GM18502 (cell line): Measurements from ENCODE around the gene DYNC1H1.

Experiments used
- ATAC-seq: cut with Tn5 transposase; IDR thresholded peaks from one replicate; pipeline ENCODE4 v1.9.1; 2021; ENCODE audit warnings: mild to moderate bottlenecking; ENCODE audit not compliant: unreplicated experiment, poor library complexity

The DYNC1H1 gene

GRCh38 chr14:102028733-102029132, 64.4 kb downstream of the DYNC1H1 start:
- no peak for ATAC-seq

GRCh38 chr14:102029956-102030355, 65.6 kb downstream of the DYNC1H1 start:
- ATAC-seq, result no peak

DNA sequence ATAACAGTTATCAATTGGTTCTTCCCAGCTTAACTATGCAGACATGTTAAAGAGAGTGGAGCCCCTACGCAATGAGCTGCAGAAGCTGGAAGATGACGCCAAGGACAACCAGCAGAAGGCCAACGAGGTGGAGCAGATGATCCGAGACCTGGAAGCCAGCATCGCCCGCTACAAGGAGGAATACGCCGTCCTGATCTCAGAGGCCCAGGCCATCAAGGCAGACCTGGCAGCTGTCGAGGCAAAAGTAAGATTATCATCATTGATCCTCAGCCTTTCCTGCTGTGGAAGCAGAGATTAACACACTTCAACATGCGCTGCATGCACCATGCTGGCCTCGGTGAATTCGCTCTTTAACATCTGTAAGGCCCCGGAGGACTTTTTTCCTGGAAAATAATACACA, 68.9 kb downstream of the DYNC1H1 start:
- ATAC-seq, result no peak

DNA sequence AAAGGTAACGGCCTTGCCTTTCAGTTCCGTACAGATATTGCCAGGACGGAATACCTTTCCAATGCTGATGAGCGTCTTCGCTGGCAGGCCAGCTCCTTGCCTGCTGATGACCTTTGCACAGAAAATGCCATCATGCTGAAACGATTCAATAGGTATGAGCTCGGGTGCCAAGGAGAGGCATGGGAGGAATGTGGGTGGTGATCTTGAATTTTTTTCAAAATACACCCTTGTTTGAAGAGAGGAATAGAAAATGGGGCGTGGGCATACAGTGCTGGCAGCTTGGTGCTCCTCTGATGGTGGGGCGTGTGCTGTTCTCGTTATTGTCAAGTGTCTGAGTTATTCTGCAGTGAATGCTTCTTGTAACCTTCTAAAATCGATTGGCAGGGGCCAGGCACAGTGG, 69.9 kb downstream of the DYNC1H1 start:
- no peak for ATAC-seq

- no peak for ATAC-seq
Observed at GRCh38 chr14:102035914-102036313, 71.5 kb downstream of the DYNC1H1 start.

DNA sequence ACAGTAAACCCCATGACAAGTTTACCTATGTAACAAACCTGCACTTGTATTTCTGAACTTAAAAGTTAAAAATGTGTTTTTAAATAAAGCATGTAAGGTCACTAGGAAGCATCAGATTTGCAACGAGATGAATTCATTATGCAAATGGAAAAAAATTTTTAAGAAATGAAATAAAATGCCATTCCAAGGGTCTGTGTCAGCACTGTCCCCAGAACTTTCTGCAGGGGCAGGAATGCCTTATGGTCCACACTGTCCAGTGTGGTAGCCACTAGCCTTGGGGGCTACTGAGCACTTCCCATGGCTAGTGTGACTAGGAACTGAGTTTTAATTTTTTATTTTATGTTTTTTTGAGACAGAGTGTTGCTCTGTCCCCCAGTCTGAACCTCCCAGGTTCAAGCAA, 73.3 kb downstream of the DYNC1H1 start:
- no peak for ATAC-seq

GRCh38 chr14:102039157-102039556, 74.8 kb downstream of the DYNC1H1 start:
- ATAC-seq, result no peak

GRCh38 chr14:102040153-102040552, 75.8 kb downstream of the DYNC1H1 start:
- ATAC-seq, result no peak

GRCh38 chr14:102042699-102043098, 78.3 kb downstream of the DYNC1H1 start:
- no peak for ATAC-seq

DNA sequence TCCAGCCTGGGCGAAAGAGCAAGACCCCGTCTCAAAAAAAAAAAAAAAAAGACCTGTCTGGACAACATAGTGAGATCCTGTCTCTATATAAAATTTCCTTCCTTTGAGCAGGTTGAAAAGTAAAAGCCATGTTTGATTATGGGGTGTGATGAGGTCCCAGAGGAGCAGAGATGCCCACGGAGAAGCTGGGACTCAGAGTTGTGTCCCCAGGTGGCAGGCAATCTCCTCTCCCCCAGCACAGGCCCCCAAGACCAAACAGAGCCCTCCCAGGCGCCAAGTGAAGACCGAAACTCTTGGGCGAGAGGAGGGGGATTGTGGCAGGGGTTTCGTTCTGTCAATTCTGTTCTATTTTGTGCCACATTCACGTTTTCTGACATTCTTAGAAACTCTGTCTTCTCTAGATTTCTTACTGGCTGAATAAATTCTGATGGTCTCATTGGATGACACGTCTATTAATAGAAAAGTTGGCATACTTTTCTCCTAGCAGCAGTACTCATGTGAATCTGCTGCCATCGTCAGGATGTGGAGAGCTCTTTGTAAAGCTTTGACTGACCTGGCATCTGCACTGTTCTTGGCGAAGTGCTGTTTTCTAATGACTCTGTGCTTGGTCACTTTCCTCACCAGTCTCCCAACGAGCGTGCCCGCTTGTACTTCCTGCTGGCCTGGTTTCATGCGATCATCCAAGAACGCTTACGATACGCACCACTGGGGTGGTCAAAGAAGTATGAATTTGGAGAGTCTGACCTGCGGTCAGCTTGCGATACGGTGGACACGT, 79.1 kb downstream of the DYNC1H1 start:
- ATAC-seq, result no peak

GRCh38 chr14:102044566-102044965, 80.2 kb downstream of the DYNC1H1 start:
- ATAC-seq, result no peak

DNA sequence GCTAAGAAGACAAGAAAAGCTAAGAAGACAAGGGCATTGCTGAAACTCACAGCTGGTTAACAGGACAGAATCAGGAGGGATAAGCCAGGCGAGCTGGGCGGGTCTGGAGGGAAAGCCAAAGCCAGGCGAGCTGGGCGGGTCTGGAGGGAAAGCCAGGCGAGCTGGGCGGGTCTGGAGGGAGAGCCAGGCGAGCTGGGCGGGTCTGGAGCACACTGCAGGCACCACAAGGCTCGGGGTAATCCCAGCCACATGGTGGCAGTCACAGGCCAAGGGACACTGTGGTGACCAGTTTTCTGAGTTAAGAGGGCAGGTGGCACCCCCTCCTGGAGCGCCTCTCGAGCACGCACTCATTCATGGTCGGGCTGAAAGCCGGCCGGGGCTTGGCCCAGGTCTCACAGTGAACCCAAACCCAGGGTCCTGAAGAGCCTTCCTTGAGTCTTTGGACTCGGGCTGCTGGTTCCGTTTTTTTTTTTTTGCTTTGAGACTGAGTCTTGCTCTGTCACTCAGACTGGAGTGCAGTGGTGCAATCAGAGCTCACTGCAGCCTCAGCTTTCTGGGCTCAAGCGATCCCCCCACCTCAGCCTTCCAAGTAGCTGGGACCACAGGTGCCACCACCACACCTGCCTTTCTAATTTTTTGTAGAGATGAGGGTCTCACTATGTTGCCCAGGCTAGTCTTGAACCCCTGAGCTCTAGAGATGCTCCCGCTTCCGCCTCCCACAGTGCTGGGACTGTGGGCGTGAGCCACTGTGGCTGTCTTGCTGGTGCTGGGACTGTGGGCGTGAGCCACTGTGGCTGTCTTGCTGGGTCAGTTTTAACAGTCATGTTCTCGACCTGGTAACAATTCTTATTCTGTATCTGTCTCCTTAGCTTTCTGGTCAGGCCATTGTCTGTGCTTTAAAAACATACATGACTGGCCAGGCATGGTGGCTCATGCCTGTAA, 82.2 kb downstream of the DYNC1H1 start:
- no peak for ATAC-seq

- no peak for ATAC-seq
Observed at GRCh38 chr14:102047808-102048540, 83.6 kb downstream of the DYNC1H1 start.

DNA sequence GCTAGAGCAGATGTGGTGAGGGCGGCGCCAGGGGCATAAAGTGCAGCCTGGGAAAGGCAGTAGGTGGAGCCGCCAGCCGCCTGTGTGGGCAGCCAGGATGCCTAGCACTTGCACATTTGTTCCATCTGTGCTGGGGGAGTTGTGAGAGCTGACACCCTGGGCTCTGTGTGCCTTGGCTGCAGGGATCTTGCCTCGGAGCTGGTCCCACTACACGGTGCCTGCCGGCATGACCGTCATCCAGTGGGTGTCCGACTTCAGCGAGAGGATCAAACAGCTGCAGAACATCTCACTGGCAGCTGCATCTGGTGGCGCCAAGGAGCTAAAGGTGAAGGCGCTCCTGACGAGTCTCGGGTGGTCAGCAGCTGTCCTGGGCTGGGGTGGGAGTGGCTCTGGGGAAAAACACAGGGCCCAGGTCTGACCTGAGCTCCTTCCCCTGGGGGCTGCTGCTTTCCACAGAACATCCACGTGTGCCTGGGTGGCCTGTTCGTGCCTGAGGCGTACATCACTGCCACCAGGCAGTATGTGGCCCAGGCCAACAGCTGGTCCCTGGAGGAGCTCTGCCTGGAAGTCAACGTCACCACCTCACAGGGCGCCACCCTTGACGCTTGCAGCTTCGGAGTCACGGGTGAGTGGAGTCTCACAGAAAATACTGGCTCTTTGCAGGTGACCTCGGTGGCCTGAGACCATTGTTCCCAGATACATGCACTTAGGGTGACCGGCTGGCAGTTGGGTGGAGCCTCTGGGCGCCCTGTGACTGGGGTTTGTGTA, 85.1 kb downstream of the DYNC1H1 start:
- no peak for ATAC-seq

GRCh38 chr14:102050026-102050405, 85.6 kb downstream of the DYNC1H1 start:
- ATAC-seq, result no peak

GRCh38 chr14:102050625-102051024, 86.3 kb downstream of the DYNC1H1 start:
- ATAC-seq, result no peak

DNA sequence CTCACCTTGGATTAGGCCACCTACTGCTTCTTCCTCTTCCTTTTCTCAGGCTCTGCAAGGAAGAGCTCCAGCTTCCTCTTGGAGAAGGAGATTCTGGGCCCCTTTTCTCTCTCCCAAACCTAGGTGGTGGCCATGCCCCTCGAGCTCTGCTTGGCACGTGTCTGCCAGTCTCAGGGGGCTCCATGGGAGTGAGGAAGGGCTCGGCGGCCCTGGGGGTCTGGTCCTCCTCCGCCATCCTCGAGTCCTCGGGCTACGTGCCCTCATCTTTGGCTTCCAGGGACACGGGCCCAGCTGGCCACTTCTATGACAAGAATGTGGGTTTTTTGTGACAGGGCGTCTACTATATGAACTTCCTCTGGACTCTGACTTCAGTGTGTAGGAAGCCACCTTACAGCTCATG, 88.1 kb downstream of the DYNC1H1 start:
- no peak for ATAC-seq

- no peak for ATAC-seq
Observed at GRCh38 chr14:102055181-102055901, 91.0 kb downstream of the DYNC1H1 start.

DNA sequence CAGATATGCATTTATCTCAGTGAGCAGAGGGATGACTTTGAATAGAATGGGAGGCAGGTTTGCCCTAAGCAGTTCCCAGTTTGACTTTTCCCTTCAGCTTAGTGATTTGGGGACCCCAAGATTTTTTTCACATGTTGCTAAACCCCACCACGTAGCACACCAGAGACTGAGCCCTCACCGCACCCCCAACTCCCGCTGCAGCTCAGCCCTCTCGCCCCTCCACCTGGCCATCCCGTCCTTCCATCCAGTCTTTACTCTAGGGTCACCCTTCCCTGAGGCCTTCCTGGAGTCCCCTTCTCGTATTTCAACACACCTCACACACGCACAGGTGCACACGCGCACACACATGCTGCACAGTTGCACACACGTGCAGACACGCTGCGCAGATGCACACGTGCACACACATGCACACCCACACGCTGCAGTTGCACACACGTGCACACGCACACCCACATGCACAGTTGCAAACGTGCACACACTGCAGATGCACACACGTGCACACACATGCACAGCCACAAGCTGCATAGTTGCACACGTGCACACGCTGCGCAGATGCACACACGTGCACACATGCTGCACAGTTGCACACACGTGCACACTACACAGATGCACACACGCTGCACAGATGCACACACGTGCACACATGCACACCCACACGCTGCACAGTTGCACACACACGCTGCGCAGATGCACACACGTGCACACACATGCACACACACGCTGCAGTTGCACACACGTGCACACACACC, 92.5 kb downstream of the DYNC1H1 start:
- no peak for ATAC-seq
